Mucosa of rectum (tissue), 2 donors: ENCODE measurements around the gene AIPL1.

Experiments
- H3K27ac ChIP-seq, 2 donors: one replicate each; pipeline ENCODE4 v1.7.0; 2013; ENCODE audit warnings: inconsistent platforms in 2 of 2, low read depth in 2 of 2, low read length in 2 of 2
- H3K27me3 ChIP-seq, 2 donors: one replicate each; pipeline ENCODE4 v1.7.0; 2013; ENCODE audit warnings: low read length in 2 of 2; ENCODE audit not compliant: control insufficient read depth in 2 of 2, insufficient read depth in 2 of 2
- H3K36me3 ChIP-seq, 2 donors: one replicate each; pipeline ENCODE4 v1.7.0; 2013; ENCODE audit warnings: low read length in 2 of 2; ENCODE audit not compliant: control insufficient read depth in 2 of 2, insufficient read depth in 2 of 2
- H3K4me1 ChIP-seq, 2 donors: one replicate each; pipeline ENCODE4 v1.7.0; 2013; ENCODE audit warnings: low read length in 2 of 2, mild to moderate bottlenecking in 1 of 2; ENCODE audit not compliant: control insufficient read depth in 2 of 2, insufficient read depth in 2 of 2
- H3K4me3 ChIP-seq, 2 donors: one replicate each; pipeline ENCODE4 v1.7.0; 2013; ENCODE audit warnings: low read length in 2 of 2
- H3K9ac ChIP-seq, 2 donors: one replicate each; pipeline ENCODE4 v1.7.0; 2013; ENCODE audit warnings: low read length in 2 of 2, low read depth in 1 of 2, mild to moderate bottlenecking in 1 of 2
- H3K9me3 ChIP-seq, 2 donors: one replicate each; pipeline ENCODE4 v1.7.0; 2013; ENCODE audit warnings: low read length in 2 of 2; ENCODE audit not compliant: control insufficient read depth in 2 of 2
- donor health status: healthy.
- donor health status: Normal muscosa, but diverticular disease.

Gene AIPL1

GRCh38 chr17:6392609-6393350 lies 42.1 kb downstream of the AIPL1 start:
- Histone ChIP-seq H3K9ac (no peak overlapping the region), H3K27me3 (peaks cover 9 to 12% of the 10 kb centered on the region in 2 donors), H3K4me3 (no peak overlapping the region), H3K27ac (no peak overlapping the region), H3K4me1 (no peaks in the 10 kb centered on the region), H3K9me3 (no peaks in the 10 kb centered on the region), H3K36me3 (no peaks in the 10 kb centered on the region)

- Histone ChIP-seq H3K27ac (no peak overlapping the region), H3K4me3 (no peak overlapping the region), H3K4me1 (no peaks in the 10 kb centered on the region), H3K36me3 (no peaks in the 10 kb centered on the region), H3K27me3 (peaks cover 1 to 4% of the 10 kb centered on the region in 2 donors), H3K9me3 (no peaks in the 10 kb centered on the region), H3K9ac (no peak overlapping the region)
Measured at GRCh38 chr17:6388416-6388815, 46.5 kb downstream of the AIPL1 start.

GRCh38 chr17:6387858-6388257 lies 47.1 kb downstream of the AIPL1 start:
- H3K27ac ChIP-seq, result no peak overlapping the region

GRCh38 chr17:6387442-6387841 lies 47.5 kb downstream of the AIPL1 start:
- Histone ChIP-seq H3K27ac (no peak overlapping the region), H3K4me1 (no peaks in the 10 kb centered on the region), H3K36me3 (no peaks in the 10 kb centered on the region), H3K4me3 (no peak overlapping the region), H3K9me3 (no peaks in the 10 kb centered on the region), H3K9ac (no peak overlapping the region), H3K27me3 (no peaks in the 10 kb centered on the region)

More at GRCh38 chr17:6387858-6388257, 47.1 kb downstream of the AIPL1 start:
- Histone ChIP-seq H3K4me3 (no peak overlapping the region), H3K9ac (no peak overlapping the region), H3K36me3 (no peaks in the 10 kb centered on the region), H3K9me3 (no peaks in the 10 kb centered on the region), H3K4me1 (no peaks in the 10 kb centered on the region), H3K27me3 (peaks cover 0 to 4% of the 10 kb centered on the region in 2 donors)

- H3K4me3 ChIP-seq, result no peak overlapping the region
- H3K4me1 ChIP-seq, result no peaks in the 10 kb centered on the region
- H3K36me3 ChIP-seq, result no peaks in the 10 kb centered on the region
- no peaks in the 10 kb centered on the region for H3K9me3 ChIP-seq
- no peak overlapping the region for H3K9ac ChIP-seq
- H3K27ac ChIP-seq, result no peak overlapping the region
- H3K27me3 ChIP-seq, result no peaks in the 10 kb centered on the region
Measured at GRCh38 chr17:6386041-6386630, 48.8 kb downstream of the AIPL1 start.

GRCh38 chr17:6384481-6384880 lies 50.4 kb downstream of the AIPL1 start:
- Histone ChIP-seq H3K4me1 (no peaks in the 10 kb centered on the region), H3K9me3 (no peaks in the 10 kb centered on the region), H3K4me3 (no peak overlapping the region), H3K9ac (no peak overlapping the region), H3K27ac (no peak overlapping the region), H3K27me3 (no peaks in the 10 kb centered on the region), H3K36me3 (no peaks in the 10 kb centered on the region)

GRCh38 chr17:6381526-6382465 lies 53.1 kb downstream of the AIPL1 start:
- Histone ChIP-seq H3K36me3 (no peaks in the 10 kb centered on the region), H3K27ac (no peak overlapping the region), H3K4me3 (no peak overlapping the region), H3K27me3 (no peaks in the 10 kb centered on the region), H3K9ac (no peak overlapping the region), H3K9me3 (peaks cover 0 to 4% of the 10 kb centered on the region in 2 donors), H3K4me1 (no peaks in the 10 kb centered on the region)

- no peaks in the 10 kb centered on the region for H3K4me1 ChIP-seq
- H3K9ac ChIP-seq, result no peak overlapping the region
- H3K36me3 ChIP-seq, result no peaks in the 10 kb centered on the region
- no peak overlapping the region for H3K4me3 ChIP-seq
- H3K27me3 ChIP-seq, result no peaks in the 10 kb centered on the region
- H3K27ac ChIP-seq, result no peak overlapping the region
- H3K9me3 ChIP-seq, result peaks cover 0 to 4% of the 10 kb centered on the region in 2 donors
Measured at GRCh38 chr17:6380915-6381438, 53.9 kb downstream of the AIPL1 start.

- no peaks in the 10 kb centered on the region for H3K4me1 ChIP-seq
- peaks cover 0 to 4% of the 10 kb centered on the region in 2 donors for H3K9me3 ChIP-seq
- H3K9ac ChIP-seq, result no peak overlapping the region
- no peak overlapping the region for H3K4me3 ChIP-seq
- H3K27me3 ChIP-seq, result no peaks in the 10 kb centered on the region
- H3K36me3 ChIP-seq, result no peaks in the 10 kb centered on the region
- no peak overlapping the region for H3K27ac ChIP-seq
Measured at GRCh38 chr17:6377906-6378305, 57.0 kb downstream of the AIPL1 start.
